Activated naive CD4-positive, alpha-beta T cell treated with anti-CD3 and anti-CD28 coated beads, Interleukin-2, amount 50 U/mL, for 24 hours (primary cell): ENCODE data around the gene CUL5.

Source experiments
- H3K27ac Mint-ChIP-seq: one replicate; pipeline ENCODE4 v1.8.0; 2021; ENCODE audit warnings: mild to moderate bottlenecking, mixed read lengths
- H3K27me3 Mint-ChIP-seq: one replicate; pipeline ENCODE4 v1.8.0; 2021; ENCODE audit warnings: mixed read lengths
- H3K36me3 Mint-ChIP-seq: one replicate; pipeline ENCODE4 v1.8.0; 2021; ENCODE audit warnings: mixed read lengths
- H3K4me1 Mint-ChIP-seq: one replicate; pipeline ENCODE4 v1.8.0; 2021; ENCODE audit warnings: mixed read lengths
- H3K4me3 Mint-ChIP-seq: one replicate; pipeline ENCODE4 v1.8.0; 2021; ENCODE audit warnings: mild to moderate bottlenecking, mixed read lengths
- H3K9me3 Mint-ChIP-seq: one replicate; pipeline ENCODE4 v1.8.0; 2021; ENCODE audit warnings: mixed read lengths

CUL5 gene

DNA sequence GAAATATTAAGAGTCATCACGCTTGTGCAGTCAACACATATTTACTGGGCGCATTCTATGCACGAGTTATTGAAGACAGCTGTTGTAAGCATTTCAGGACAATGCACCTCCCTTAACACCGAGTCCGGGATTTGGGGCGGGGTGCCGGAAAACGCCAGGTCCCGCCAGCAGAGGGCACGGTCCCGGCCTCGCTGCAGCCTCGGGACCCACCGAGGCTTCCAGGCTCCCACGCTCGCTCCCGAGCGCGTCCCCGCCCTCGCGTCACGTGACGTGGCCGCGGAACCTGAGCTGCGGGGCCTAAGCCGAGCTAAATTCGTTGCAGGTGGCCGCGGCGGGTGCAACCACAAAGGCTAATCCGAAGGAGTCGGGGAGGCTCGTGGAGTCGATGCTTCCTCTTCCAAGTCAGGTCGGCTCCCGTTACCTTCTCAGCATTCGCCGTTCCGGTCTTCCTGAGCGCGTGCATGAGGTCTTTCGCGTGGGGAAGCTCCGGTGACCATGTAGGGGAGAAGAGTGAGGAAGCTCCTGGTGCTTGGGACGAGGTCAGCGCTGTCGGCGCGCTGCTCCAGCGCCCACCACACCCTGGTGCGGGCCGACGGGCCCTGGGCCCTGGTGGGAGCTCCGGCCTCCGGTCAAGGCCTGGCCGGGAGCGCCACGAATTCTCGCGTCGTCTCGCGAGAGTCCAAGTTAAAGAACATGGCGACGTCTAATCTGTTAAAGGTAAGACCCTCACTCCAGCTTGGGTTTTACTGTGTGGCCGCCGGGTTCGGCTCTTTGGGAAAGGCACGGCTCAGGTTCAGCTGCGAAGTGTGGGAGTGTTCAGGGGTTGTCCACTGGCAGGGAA, at the start of gene CUL5:
TSS of gene CUL5 (plus strand) at position 243 of the 841 bp plus-strand sequence. CDS start at position 694, 451 bp downstream.
- peaks cover 23% of the 10 kb centered on the region for H3K4me1 Mint-ChIP-seq
- H3K4me3 Mint-ChIP-seq: peak within 1 kb of the TSS; percentile 94
- H3K9me3 Mint-ChIP-seq: no peaks in the 10 kb centered on the region
- no peaks in the 10 kb centered on the region for H3K27me3 Mint-ChIP-seq
- H3K27ac Mint-ChIP-seq: peak within 1 kb of the TSS; percentile 96
- H3K36me3 Mint-ChIP-seq: peaks cover 7% of the 10 kb centered on the region

DNA sequence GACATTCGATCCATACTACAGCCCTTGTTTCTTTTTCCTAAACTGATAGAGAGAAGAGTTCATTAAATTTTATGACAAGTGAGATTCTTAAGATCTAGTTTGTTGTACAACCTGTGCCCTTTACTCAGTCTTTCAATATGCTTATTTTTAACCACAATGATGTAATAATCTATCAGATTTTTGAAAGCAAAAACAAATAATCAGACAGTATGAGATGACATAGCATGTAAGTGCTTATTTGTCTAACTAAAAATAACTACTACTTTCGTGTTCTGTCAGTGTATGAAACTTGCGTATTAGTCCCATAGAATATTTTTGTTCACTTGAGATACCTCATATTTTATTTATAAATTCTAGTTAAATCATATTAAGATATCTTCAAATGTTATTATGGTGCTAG, 47.2 kb upstream of the CUL5 start:
- H3K36me3 Mint-ChIP-seq: no peaks in the 10 kb centered on the region
- peaks cover 6% of the 10 kb centered on the region for H3K27me3 Mint-ChIP-seq
- H3K9me3 Mint-ChIP-seq: no peaks in the 10 kb centered on the region
- H3K4me3 Mint-ChIP-seq: no peak overlapping the region
- no peaks in the 10 kb centered on the region for H3K4me1 Mint-ChIP-seq
- H3K27ac Mint-ChIP-seq: no peak overlapping the region

- Mint-ChIP-seq H3K36me3 (no peaks in the 10 kb centered on the region), H3K9me3 (no peaks in the 10 kb centered on the region), H3K27ac (no peak overlapping the region), H3K4me1 (no peaks in the 10 kb centered on the region), H3K27me3 (peaks cover 3% of the 10 kb centered on the region), H3K4me3 (no peak overlapping the region)
Observed at GRCh38 chr11:107962181-107962580, 46.5 kb upstream of the CUL5 start.

DNA sequence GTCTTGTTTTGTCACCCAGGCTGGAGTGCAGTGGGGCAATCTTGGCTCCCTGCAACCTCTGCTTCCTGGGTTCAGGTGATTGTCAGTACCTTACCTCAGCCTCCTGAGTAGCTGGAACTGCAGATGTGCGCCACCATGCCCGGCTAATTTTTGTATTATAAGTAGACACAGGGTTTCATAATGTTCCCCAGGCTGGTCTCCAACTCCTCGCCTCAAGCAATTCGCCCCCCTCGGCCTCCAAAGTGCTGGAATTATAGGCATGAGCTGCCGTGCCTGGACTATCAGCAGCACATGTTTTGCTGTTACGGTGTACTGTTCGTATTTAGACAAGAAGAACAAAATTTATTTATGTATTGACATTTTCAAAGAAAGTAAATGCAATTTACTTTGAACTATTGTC, 45.6 kb upstream of the CUL5 start:
- no peaks in the 10 kb centered on the region for H3K4me1 Mint-ChIP-seq
- no peaks in the 10 kb centered on the region for H3K36me3 Mint-ChIP-seq
- no peaks in the 10 kb centered on the region for H3K9me3 Mint-ChIP-seq
- H3K27ac Mint-ChIP-seq: no peak overlapping the region
- peaks cover 3% of the 10 kb centered on the region for H3K27me3 Mint-ChIP-seq
- no peak overlapping the region for H3K4me3 Mint-ChIP-seq

GRCh38 chr11:107969219-107969618, 39.5 kb upstream of the CUL5 start:
- Mint-ChIP-seq H3K27ac (no peak overlapping the region), H3K9me3 (no peaks in the 10 kb centered on the region), H3K27me3 (peaks cover 2% of the 10 kb centered on the region), H3K36me3 (no peaks in the 10 kb centered on the region), H3K4me1 (no peaks in the 10 kb centered on the region), H3K4me3 (no peak overlapping the region)

- peaks cover 2% of the 10 kb centered on the region for H3K27me3 Mint-ChIP-seq
- H3K4me1 Mint-ChIP-seq: no peaks in the 10 kb centered on the region
- H3K4me3 Mint-ChIP-seq: no peak overlapping the region
- no peaks in the 10 kb centered on the region for H3K9me3 Mint-ChIP-seq
- H3K27ac Mint-ChIP-seq: no peak overlapping the region
- H3K36me3 Mint-ChIP-seq: no peaks in the 10 kb centered on the region
Observed at GRCh38 chr11:107970049-107970448, 38.6 kb upstream of the CUL5 start.

GRCh38 chr11:107973641-107974040, 35.1 kb upstream of the CUL5 start:
- Mint-ChIP-seq H3K9me3 (no peaks in the 10 kb centered on the region), H3K27me3 (peaks cover 2% of the 10 kb centered on the region), H3K27ac (no peak overlapping the region), H3K4me1 (no peaks in the 10 kb centered on the region), H3K36me3 (no peaks in the 10 kb centered on the region), H3K4me3 (no peak overlapping the region)

DNA sequence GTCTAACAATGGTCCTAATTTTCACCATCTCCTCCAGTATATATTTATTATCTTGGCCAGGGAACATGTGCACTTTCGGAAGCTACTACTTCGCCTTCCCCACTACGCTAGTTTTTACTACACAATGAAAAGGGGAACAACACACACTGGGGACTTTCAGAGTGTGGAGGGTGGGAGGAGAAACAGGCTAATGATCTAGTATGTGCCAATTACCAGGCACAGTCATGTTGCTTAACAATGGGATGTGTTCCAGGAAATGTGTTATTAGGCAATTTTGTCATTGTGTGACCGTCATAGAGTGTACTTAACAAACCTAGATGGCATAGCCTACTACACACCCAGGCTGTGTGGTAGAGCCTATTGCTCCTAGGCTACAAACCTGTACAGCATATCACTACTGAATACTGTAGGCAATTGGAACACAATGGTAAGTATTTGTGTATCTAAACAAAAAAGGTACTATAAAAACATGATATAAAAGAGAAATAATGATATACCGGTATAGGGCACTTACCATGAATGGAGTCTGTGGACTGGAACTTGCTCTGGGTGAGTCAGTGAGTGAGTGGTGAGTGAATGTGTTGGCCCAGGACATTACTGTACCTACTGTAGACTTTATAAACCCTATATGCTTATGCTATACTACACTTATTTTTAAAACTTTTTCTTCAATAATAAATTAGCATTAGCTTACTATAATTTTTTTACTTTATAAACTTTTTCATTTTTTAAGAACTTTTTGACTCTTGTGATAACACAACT, 20.1 kb upstream of the CUL5 start:
- Mint-ChIP-seq H3K4me3 (no peak overlapping the region), H3K9me3 (peaks cover 5% of the 10 kb centered on the region), H3K4me1 (no peaks in the 10 kb centered on the region), H3K27me3 (peaks cover 2% of the 10 kb centered on the region), H3K27ac (no peak overlapping the region), H3K36me3 (no peaks in the 10 kb centered on the region)

DNA sequence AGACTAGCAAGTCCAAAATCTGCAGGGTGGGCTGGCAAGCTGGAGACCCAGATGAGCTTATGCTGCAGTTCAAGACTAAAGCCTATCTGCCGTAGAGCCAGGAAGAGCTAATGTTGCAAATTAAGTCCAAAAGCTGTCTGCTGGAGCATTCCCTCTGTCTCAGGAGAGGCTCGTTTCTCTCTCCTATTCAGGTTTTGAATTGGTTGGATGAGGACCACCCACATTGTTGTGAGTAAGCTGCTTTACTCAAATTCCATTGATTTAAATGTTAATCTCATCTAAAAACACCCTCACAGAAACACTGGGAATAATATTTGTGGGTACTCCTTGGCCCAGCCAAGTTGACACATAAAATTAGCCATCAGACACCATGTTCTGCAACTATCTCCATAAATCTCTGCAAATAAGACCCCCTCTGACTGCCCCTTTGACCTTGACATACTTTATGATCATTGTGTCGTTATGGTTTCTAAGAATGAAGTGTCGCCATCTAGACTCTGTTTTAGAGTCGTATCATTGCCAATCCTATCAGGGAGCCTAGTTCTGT, 16.8 kb upstream of the CUL5 start:
- H3K4me3 Mint-ChIP-seq: no peak overlapping the region
- no peaks in the 10 kb centered on the region for H3K4me1 Mint-ChIP-seq
- H3K27me3 Mint-ChIP-seq: peaks cover 2% of the 10 kb centered on the region
- H3K9me3 Mint-ChIP-seq: no peaks in the 10 kb centered on the region
- H3K27ac Mint-ChIP-seq: no peak overlapping the region
- no peaks in the 10 kb centered on the region for H3K36me3 Mint-ChIP-seq

DNA sequence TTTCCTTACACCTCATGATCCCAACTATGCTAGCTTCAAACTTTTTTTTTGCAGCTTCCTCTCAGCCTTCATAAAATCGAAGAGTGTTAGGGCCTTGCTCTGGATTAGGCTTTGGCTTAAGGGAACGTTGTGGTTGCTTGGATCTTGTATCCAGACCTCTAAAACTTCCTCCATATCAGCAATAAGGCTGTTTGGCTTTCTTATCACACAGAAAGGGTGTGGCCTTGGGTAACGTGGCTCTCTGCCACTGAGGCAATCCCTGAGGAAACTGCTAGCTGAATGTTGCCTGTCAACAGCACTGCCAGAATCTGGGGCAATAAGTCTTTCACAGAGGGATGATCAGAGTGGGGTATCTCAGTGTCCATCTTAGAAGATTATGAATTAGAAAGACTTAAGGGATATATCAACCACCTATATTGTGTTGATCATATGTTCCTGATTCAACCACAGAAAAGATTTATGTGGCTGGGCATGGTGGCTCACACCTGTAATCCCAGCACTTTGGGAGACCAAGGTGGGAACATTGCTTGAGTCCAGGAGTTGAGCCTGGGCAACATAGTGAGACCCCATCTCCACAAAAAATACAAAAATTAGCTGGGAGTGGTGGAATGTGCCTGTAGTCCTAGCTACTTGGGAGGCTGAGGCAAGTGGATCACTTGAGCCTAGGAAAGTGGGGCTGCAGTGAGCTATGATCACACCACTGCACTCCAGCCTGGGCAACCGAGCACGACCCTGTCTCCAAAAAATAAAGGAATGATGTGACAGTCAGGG, 12.5 kb upstream of the CUL5 start:
- peaks cover 3% of the 10 kb centered on the region for H3K4me1 Mint-ChIP-seq
- no peaks in the 10 kb centered on the region for H3K36me3 Mint-ChIP-seq
- no peak overlapping the region for H3K4me3 Mint-ChIP-seq
- no peaks in the 10 kb centered on the region for H3K9me3 Mint-ChIP-seq
- peaks cover 2% of the 10 kb centered on the region for H3K27me3 Mint-ChIP-seq
- no peak overlapping the region for H3K27ac Mint-ChIP-seq

DNA sequence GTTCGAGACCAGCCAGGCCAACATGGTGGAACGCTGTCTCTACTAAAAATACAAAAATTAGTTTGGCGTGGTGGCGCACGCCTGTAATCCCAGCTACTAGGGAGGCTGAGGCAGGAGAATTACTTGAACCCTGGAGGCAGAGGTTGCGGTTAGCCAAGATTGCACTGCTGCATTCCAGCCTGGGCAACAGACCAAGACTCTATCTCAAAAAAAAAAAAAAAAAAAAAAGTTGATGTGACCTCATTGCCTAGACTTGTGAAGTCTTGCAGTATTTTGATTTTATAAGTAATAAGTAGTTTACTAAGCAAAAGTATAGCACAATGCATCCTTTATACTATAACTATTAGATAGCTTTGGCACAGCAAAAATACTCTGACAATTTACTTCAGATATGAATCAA, 9.9 kb upstream of the CUL5 start:
- Mint-ChIP-seq H3K4me3 (no peak overlapping the region), H3K9me3 (no peaks in the 10 kb centered on the region), H3K36me3 (no peaks in the 10 kb centered on the region), H3K27ac (no peak overlapping the region), H3K27me3 (no peaks in the 10 kb centered on the region), H3K4me1 (peaks cover 3% of the 10 kb centered on the region)

DNA sequence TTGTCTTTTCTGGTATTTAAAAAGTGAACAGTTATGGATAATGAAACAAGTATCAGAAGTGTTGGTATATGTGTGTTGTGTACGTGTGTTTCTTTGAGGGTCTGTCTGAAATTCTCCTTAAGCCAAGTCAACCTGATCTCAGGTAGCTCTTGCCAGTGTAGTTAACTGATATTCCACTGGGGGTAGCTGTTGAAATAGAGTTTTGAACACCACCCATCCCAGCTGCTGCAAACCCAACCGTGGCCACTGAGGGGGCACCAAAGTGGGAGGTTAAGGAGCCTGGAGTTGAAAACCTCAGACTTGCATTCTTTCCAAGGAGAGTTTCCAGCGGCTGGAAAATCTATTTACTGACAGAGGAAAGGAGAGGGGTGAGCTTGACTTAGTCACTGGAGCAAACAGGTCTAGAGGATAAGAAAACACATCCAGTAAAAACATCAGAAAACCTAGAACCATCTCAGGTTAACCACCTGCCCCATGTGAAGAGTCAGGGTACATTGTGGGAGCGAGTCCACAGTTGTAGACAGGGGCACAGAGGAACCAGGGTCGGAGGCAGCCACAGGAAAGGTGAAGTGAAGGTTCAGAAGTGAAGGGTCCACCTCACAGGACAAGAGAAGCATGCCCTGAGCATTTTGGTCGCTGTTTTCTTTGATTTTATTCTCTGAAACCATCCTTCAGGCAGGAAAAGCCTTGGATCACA, 8.8 kb upstream of the CUL5 start:
- Mint-ChIP-seq H3K27me3 (no peaks in the 10 kb centered on the region), H3K9me3 (no peaks in the 10 kb centered on the region), H3K36me3 (no peaks in the 10 kb centered on the region), H3K27ac (no peak overlapping the region), H3K4me1 (peaks cover 3% of the 10 kb centered on the region), H3K4me3 (no peak overlapping the region)

- Mint-ChIP-seq H3K27ac (no peak overlapping the region), H3K9me3 (no peaks in the 10 kb centered on the region), H3K27me3 (no peaks in the 10 kb centered on the region), H3K4me3 (no peak overlapping the region), H3K36me3 (no peaks in the 10 kb centered on the region), H3K4me1 (peaks cover 3% of the 10 kb centered on the region)
Observed at GRCh38 chr11:108002476-108002875, 6.2 kb upstream of the CUL5 start.

DNA sequence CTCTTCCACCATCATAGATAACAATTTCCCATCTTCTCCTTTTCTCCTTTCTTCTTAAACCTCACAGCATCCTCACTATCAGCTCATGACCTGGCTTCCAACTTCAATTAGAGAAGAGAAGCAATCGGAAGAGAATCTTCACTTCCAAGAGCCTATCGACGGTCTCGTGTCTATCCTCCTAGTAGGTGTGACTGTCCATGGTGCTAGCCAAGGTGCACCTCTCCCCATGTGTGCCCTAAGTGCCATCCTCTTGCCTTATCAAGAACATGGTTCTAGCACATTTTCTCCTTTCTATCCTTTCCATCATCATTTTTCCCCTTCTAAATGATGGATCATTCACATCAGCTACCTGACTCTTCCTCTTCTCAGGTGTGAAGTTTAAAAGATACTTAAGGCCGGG, 5.1 kb upstream of the CUL5 start:
- no peaks in the 10 kb centered on the region for H3K36me3 Mint-ChIP-seq
- H3K4me1 Mint-ChIP-seq: peaks cover 10% of the 10 kb centered on the region
- no peak overlapping the region for H3K4me3 Mint-ChIP-seq
- no peak overlapping the region for H3K27ac Mint-ChIP-seq
- H3K9me3 Mint-ChIP-seq: no peaks in the 10 kb centered on the region
- H3K27me3 Mint-ChIP-seq: no peaks in the 10 kb centered on the region

GRCh38 chr11:108007819-108008218, 879 bp upstream of the CUL5 start:
- Mint-ChIP-seq H3K27ac (peak overlapping the region; percentile 4), H3K27me3 (no peaks in the 10 kb centered on the region), H3K36me3 (peaks cover 7% of the 10 kb centered on the region), H3K4me1 (peaks cover 23% of the 10 kb centered on the region), H3K4me3 (peak overlapping the region; percentile 94), H3K9me3 (no peaks in the 10 kb centered on the region)
